ENCODE measurements around the gene SERPINA3.
"Not testable (repeated sequence)": the region's sequence is repeated elsewhere in the genome, so short reads cannot be mapped to it uniquely, and the experiment has no call there.

SERPINA3 gene

DNA sequence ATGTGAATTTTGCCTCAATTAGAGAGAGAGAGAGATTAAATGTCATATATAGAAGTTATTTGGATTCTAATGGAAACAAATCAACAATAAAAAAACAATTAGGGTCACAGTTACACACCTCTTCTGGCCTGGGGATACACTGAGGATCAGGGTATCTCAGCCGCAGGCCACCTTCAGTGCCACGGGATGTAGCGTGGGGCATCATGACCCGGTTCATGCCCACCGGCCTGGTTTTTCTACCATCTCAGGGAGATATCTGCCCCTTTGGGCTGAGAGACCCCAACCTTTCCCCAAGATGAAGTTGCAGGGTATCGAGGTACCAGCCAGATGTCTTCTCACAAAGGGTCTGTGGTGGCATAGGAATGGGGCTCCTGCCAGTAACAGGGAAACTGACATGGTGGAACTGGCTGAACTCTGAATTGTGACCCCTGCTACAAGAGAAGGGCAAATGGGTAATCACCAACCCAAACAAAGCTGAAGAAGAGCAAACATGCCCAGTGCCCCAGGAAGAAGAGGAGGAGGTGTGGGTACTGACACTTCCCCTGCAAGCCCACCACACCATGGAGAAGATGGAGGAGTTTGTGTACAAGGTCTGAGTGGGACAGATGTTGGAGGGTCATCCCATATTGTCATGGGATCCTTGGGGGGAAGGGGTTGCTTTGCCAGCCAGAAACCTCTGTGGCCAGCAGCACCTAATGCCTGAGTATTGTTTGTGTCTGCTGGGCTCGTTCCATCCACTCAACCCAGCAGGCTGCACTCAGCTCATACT is 19.5 kb downstream of the SERPINA3 start:
- TF ChIP-seq, protein P1, sequence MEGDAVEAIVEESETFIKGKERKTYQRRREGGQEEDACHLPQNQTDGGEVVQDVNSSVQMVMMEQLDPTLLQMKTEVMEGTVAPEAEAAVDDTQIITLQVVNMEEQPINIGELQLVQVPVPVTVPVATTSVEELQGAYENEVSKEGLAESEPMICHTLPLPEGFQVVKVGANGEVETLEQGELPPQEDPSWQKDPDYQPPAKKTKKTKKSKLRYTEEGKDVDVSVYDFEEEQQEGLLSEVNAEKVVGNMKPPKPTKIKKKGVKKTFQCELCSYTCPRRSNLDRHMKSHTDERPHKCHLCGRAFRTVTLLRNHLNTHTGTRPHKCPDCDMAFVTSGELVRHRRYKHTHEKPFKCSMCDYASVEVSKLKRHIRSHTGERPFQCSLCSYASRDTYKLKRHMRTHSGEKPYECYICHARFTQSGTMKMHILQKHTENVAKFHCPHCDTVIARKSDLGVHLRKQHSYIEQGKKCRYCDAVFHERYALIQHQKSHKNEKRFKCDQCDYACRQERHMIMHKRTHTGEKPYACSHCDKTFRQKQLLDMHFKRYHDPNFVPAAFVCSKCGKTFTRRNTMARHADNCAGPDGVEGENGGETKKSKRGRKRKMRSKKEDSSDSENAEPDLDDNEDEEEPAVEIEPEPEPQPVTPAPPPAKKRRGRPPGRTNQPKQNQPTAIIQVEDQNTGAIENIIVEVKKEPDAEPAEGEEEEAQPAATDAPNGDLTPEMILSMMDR (IDR thresholded peaks at IDR 0.05; ENCODE audit: low read depth, low read length, missing control alignments): no peak
- no peak for DNase-seq
- in situ Hi-C loops (cut with HindIII; ENCODE audit: low pct_ligation_motif_present, low sequenced_read_pairs): no loop called here
- Histone ChIP-seq H3K4me3 (ENCODE audit: low read depth, low read length) (no peak overlapping the region), H3K27ac (no peak overlapping the region), H3K36me3 (replicated peaks) (no peaks in the 10 kb centered on the region), H3K27me3 (replicated peaks) (no peaks in the 10 kb centered on the region)

DNA sequence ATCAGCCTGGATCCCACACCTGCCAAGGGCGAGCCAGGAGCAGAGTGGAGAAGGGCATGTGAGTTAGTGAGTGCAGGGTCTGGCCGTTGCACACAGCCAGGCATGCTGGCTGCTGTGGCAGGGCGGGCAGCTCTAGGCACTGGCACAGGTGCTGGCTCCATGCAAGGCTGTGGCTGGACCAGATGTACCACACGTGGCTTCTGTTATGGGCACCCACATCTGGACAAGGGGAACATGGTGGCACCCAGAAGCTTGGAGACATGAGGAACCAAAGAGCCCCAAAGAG is 20.1 kb downstream of the SERPINA3 start:
- in situ Hi-C loops (cut with HindIII; ENCODE audit: low pct_ligation_motif_present, low sequenced_read_pairs): no loop called here
- Histone ChIP-seq H3K4me3 (ENCODE audit: low read depth, low read length) (no peak overlapping the region), H3K36me3 (replicated peaks) (no peaks in the 10 kb centered on the region), H3K27me3 (replicated peaks) (no peaks in the 10 kb centered on the region), H3K27ac (no peak overlapping the region)
- DNase-seq: no peak
- TF ChIP-seq, protein P1 (IDR thresholded peaks at IDR 0.05; ENCODE audit: low read depth, low read length, missing control alignments): no peak

DNA sequence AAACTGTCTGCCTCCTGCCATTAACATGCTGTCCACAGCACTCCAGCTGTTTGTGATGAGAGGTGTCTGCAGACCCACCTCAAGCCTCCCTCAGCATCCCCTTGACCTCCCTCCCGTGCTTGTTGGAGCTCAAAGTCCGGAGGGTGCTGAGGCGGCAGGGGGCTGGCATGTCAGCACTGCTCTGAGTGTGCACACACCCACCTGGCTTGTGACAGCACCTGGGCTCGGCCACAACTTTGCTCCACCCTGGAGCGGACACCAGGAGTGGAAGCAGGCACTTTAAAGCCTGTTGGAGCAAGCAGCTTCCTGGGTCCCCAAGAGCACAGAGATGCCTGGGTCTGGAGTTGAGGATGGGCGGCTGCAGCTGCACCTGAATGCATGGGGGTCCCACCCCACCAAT is 20.9 kb downstream of the SERPINA3 start:
- in situ Hi-C loops (cut with HindIII; ENCODE audit: low pct_ligation_motif_present, low sequenced_read_pairs): no loop called here
- TF ChIP-seq, protein P1 (IDR thresholded peaks at IDR 0.05; ENCODE audit: low read depth, low read length, missing control alignments): no peak
- Histone ChIP-seq H3K27me3 (replicated peaks) (no peaks in the 10 kb centered on the region), H3K27ac (no peak overlapping the region), H3K36me3 (replicated peaks) (no peaks in the 10 kb centered on the region), H3K4me3 (ENCODE audit: low read depth, low read length) (no peak overlapping the region)
- DNase-seq: no peak

DNA sequence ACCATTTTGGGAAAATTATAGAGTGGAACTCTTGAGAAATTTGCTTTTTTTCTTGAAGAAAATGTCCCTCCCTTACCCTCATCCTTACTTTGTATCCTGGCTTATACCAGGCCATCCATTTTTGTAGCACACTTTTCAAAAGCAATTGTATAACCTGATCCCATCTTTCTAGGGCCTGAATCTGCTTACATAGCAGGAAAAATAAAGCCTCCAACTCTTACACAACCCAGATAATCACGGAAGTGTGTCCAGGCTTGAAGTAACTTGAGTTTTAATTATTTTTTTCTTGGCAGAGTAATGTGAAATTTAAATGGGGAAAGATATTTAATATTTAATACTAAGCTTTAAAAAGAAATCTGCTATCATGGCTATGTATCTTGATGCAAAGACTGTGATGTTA is 23.0 kb downstream of the SERPINA3 start:
- TF ChIP-seq, protein P1 (IDR thresholded peaks at IDR 0.05; ENCODE audit: low read depth, low read length, missing control alignments): no peak
- H3K4me3 ChIP-seq (ENCODE audit: low read depth, low read length): no peak overlapping the region
- DNase-seq: no peak
- in situ Hi-C loops (cut with HindIII; ENCODE audit: low pct_ligation_motif_present, low sequenced_read_pairs): no loop called here
- no peaks in the 10 kb centered on the region for H3K27me3 ChIP-seq (replicated peaks)
- no peaks in the 10 kb centered on the region for H3K36me3 ChIP-seq (replicated peaks)
- H3K27ac ChIP-seq: no peak overlapping the region

DNA sequence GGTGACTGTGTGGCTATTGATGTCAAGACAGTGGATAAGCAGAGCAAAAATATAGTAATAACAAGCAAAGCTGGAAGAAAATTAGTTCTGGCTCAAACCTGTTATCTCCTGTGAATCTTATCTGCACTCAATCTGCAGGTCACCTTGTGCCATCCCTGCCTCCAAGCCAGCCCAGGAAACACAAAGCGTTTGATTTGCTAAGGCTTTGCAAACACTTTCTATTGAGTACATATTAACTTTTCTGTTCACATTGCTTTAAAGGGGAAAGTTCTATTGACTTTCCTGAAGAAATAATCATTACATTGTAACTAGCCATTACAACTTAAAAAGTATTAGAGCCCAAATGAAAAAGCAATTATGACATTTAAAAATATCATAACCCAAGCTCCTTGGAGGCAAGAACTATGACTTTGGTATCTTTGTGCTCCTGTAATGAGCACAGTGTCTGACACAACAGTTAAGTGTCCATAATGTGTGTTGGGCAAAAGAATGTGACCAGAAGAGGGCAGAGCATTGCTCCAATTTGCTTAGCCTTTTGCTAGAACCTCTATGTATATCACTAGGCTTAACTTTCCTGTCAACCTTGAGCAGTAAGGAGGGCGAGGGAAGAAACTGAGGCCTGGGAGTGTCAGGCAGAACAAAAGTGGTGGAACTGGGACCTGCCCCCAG is 24.7 kb downstream of the SERPINA3 start:
- TF ChIP-seq, protein P1 (IDR thresholded peaks at IDR 0.05; ENCODE audit: low read depth, low read length, missing control alignments): peak; percentile 47
- peak; percentile 23 for DNase-seq
- Histone ChIP-seq H3K36me3 (replicated peaks) (no peaks in the 10 kb centered on the region), H3K27me3 (replicated peaks) (no peaks in the 10 kb centered on the region), H3K27ac (no peak overlapping the region), H3K4me3 (ENCODE audit: low read depth, low read length) (no peak overlapping the region)
- in situ Hi-C loops (cut with HindIII; ENCODE audit: low pct_ligation_motif_present, low sequenced_read_pairs): no loop called here

DNA sequence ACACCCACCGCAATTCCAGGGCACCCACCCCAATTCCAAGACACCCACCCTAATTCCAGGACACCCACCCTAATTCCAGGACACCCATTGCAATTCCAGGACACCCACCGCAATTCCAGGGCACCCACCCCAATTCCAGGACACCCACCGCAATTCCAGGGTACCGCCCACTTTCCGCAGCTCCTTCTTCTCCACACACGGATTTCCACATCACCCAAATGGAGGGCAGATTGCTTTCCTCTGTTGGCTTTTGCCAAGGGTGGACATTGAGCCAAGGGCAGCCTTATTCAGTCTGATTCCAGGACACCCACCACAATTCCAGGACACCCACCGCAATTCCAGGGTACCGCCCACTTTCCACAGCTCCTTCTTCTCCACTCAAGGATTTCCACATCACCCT is 25.6 kb downstream of the SERPINA3 start:
- H3K4me3 ChIP-seq (ENCODE audit: low read depth, low read length); H3K27me3 ChIP-seq (replicated peaks); H3K36me3 ChIP-seq (replicated peaks); DNase-seq; in situ Hi-C loops (cut with HindIII; ENCODE audit: low pct_ligation_motif_present, low sequenced_read_pairs); H3K27ac ChIP-seq: not testable (repeated sequence)
